Stimulated activated CD4-positive, alpha-beta T cell treated with anti-CD3 and anti-CD28 coated beads, Interleukin-1b, Interleukin-23, amount 100 ng/mL, for 24 hours (primary cell): Measurements from ENCODE around the gene MTHFD1.

ENCODE experiments used
- DNase-seq, 4 experiments: peaks; one replicate each; pipeline ENCODE4 v3.0.0-alpha.2; 2020; ENCODE audit warnings: low read depth in 4 of 4, low spot score in 1 of 4

The MTHFD1 gene

DNA sequence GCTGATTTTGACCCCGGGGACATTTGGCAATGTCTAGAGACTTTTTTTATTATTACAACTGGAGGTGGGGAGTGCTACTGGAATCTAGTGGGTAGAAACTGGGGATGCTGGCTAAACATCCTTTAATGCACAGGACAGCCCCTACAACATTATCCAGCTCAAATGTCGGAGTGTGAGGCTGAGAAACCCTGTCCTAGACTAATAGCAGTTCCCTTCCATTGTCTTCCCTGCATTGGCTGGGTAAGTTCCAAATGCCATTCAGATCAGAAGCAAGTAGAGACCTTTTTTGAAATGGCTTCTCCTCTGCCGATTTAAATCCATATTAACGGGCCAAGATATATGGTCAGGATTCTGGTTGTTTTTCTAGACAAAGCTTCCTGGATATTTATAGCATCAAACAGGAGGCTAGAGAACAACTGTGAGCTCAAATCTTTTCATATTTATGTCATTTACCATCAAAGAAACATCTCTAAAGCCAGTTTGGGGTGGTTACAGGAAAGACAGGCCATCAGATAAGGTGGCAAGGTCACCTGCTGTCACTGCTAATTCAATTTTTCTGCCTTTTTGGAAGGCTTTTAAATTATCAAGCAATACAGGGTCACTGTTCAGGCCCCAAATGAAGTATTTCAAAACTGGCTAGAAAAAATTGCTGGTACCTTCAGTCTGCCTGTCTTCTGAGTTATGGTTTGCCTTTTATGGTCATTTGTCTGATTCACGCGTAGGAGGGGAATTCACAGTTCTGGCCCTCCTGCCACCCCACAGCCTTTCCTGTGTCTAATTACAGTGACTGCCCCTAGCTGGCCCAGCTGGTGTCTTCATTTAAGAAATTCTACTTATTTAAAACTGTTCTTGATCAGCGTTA lies 57.1 kb downstream of the MTHFD1 start:
- peak in 1 of 4 experiments; percentile 14 for DNase-seq

DNA sequence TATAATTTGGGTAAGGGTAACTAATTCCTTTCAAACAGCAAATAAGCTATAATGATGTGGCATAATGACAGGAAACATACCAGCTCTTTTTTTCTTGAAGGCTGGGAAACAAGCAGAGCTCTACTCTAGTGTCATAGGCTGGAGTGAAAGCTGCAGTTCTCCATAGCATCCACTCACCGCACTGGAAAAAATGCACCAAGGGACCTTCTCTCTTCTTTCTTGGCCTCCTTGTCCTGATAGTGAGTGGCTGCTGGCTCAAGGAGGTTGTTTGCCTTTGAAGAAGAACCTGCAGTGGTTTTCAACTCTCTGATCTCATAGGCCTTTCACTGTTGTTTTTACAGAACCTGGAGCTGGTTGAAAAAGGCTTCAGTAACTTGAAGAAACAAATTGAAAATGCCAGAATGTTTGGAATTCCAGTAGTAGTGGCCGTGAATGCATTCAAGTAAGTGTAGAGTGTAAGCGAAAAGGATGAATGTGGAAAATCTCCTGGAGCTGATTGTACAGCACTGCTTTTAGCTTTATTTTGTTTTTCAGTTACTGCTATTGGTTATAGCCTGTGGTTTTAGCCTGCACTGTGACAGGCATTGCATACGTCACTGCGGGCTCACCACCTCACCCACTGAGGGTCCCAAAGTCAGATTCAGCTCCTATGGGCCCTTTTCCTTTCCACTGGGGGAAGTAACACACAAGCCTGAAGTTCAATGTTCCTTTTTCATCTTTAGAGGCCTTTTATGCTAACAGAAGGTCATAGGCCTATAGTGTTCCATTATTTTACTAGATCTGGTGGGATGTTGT lies 59.9 kb downstream of the MTHFD1 start:
- no peak for DNase-seq

DNA sequence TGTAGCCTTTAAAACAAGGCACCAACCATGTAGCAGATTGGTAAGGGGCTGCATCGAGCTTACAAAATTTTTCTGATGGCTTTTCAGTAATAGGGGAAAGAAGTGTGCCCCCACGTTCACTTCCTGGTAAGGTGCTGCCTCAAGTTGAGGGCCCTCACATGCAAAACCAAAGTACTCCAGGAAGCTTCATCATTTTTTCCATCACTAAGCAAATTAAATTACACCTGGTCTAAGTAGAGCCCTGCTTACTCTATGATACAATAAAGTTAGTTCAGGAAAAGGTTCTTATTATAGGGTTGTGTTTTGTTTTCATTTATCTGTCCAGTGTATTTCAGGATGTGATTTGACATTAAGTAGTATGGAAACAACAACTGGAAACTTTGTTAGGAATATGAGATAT lies 62.1 kb downstream of the MTHFD1 start:
- DNase-seq = no peak

DNA sequence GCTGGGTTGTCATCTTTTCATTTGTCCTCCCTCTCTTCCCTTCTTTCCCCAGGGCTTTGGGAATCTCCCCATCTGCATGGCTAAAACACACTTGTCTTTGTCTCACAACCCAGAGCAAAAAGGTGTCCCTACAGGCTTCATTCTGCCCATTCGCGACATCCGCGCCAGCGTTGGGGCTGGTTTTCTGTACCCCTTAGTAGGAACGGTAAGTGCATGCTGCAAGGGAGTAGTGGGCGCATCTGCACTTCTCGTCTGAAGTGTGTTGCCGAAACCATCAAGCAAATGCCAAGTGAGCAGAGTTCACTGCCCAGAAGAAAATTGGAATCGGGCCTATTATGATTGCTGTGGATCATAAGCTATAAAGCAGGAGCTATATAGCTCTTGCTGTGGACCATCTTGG lies 66.5 kb downstream of the MTHFD1 start:
- DNase-seq = no peak

- no peak for DNase-seq
These were observed 71.4 kb downstream of the MTHFD1 start for GRCh38 chr14:64459405-64460136.

GRCh38 chr14:64461221-64461620 lies 73.1 kb downstream of the MTHFD1 start:
- no peak for DNase-seq

DNA sequence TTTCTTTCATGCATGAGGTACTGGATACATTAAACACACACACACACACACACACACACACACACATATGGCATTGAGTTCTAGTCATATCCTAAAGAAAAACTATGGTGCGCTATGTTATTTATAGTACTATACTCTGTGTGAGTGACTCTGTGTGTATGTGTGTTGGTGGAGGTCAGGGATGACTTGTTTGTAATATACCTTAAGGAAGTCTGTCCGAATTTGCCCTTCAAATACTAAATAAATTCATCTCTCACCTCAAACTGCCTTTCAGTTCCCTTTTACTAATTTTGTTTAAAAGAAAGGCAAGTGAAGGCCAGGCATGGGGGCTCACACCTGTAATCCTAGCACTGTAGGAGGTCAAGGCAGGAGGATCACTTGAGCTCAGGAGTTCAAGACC lies 75.0 kb downstream of the MTHFD1 start:
- DNase-seq = no peak

DNA sequence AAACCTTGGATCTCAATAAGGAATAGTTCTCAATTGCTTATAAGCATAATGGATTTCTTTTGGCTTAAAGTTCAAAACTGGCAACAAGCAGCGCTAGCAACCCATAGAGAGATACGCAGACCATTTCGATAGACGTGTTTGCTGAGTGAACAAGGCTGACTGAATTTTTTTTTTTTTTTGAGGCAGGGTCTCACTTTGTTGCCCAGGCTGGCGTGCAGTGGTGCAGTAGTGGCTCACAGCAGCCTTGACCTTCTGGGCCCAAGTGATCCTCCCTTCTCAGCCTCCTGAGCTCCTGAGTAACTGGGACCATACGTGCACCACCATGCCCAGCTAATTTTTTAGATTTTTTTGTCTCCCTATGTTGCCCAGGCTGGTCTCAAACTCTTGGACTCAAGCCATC lies 75.7 kb downstream of the MTHFD1 start:
- DNase-seq = no peak

GRCh38 chr14:64464651-64465050 lies 76.5 kb downstream of the MTHFD1 start:
- no peak for DNase-seq

GRCh38 chr14:64465191-64465822 lies 77.2 kb downstream of the MTHFD1 start, which contains the start of gene AKAP5:
TSS of gene AKAP5 (plus strand) at chr14:64465499. CDS start at chr14:64468395, 2,896 bp downstream.
- peak; percentile 16 to 58 (median 36) for DNase-seq

DNA sequence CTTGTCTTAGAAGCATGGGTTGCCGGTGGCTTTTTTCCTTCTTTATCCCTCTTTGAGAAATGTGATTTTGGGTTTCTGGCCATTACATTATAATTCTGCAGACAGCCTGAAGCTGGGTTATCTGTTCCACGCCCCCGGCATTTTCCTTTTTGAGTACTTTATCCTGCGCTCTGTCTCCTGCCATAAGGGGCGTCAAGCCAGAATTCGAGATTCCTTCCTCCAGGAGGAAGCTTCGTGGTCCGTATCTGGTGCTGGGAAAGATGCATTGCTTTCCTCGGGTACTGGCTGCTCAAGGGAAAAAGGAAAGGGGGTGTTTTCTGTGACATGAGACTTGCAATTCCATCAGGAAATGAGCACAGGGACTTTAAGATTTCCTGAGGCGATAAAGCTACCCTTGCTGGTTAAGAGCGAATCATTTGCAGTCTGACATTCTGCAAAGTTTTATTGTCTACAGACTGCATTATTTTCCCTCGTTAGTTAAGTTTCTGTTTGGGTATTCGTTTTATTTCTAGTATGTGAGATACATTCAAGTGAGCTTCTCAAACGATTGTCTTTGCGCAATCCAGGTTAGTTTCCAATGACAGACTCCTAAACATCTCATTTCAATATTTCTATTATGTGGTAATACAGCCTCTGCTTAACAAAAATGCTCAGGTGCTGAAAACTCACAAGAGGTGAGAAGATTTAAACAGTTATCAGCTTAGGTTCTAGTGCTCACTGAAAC lies 77.8 kb downstream of the MTHFD1 start:
- no peak for DNase-seq

GRCh38 chr14:64467101-64467500 lies 78.9 kb downstream of the MTHFD1 start:
- DNase-seq = no peak

GRCh38 chr14:64467566-64467965 lies 79.4 kb downstream of the MTHFD1 start:
- no peak for DNase-seq

DNA sequence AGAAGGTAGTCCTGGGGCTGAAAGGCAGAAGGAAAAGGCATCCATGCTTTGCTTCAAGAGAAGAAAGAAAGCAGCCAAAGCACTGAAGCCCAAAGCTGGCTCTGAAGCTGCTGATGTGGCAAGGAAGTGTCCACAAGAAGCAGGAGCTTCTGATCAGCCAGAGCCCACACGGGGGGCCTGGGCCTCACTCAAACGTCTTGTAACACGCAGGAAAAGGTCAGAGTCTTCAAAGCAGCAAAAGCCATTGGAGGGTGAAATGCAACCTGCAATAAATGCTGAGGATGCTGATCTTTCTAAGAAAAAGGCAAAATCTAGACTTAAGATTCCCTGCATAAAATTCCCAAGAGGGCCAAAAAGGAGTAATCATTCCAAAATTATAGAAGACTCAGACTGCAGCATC lies 80.3 kb downstream of the MTHFD1 start:
- DNase-seq = no peak

- DNase-seq = no peak
These were observed 85.9 kb downstream of the MTHFD1 start for GRCh38 chr14:64474041-64474440.

DNA sequence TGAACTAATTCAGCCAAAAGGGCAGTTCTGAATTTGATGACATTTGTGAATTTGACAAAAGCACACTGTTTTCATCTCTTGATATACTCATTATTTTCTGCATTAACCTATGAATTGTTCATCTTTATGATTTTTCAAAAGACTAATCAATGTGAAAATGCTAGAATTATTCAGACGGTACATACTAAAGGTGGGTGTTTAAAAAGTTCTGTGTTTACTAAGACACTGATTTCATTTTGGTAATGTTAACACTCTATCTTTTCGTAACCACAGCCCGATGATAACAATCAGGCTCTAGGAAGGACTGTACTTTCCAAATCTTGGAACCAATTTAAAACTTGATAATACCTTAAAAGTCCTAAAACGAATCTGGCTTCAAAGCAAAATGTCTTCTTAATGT lies 86.5 kb downstream of the MTHFD1 start:
- DNase-seq = no peak

GRCh38 chr14:64475585-64476273 lies 87.6 kb downstream of the MTHFD1 start:
- no peak for DNase-seq

- DNase-seq = no peak
These were observed 88.3 kb downstream of the MTHFD1 start for GRCh38 chr14:64476438-64476837.

DNA sequence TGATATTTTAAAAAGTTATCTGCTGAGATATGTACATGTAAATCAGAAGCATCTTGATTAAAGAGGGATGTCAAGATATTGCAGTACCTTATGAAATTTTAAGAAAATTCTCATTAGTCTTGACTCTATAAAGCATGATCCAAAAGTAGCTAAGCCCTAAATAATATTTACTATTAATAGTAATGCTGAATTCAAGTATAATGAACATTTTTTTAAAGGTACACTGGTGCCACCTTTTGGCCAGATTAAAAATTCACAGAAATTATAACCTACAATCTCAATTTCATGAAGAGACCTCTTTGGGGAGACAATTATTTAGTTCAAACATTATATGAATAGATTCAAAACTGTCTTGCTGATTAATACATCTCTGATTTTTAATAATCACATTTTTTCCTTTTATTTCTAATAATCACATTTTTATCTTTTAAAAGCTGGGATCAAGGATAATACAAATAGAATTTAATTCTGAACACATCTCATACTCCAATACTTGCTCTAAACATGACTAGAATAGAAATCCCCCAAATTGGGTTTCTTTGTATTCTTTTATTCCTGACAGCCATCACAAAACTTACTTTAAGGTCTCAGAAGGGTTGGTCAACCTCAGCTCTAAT lies 90.6 kb downstream of the MTHFD1 start:
- DNase-seq = no peak
